Prostate gland (tissue), 2 donors: ENCODE data around the gene QARS1.

Experiments
- CTCF ChIP-seq, 4 experiments: fragments of 200-600 bp in 2 of 4; fragments of 450-650 bp in 2 of 4; sonication (generic) in 2 of 4; IDR thresholded peaks; 1 replicate in 3 of 4; 2 replicates in 1 of 4; pipeline ENCODE4 v1.5.1; 2016 to 2019; ENCODE audit warnings: antibody characterized with exemption in 4 of 4, mild to moderate bottlenecking in 2 of 4, moderate library complexity in 2 of 4
- POLR2A ChIP-seq: fragments of 450-650 bp; IDR thresholded peaks from one replicate; pipeline ENCODE4 v1.6.1; 2016; ENCODE audit warnings: antibody characterized with exemption, mild to moderate bottlenecking
- POLR2AphosphoS5 ChIP-seq: sonication (generic); formaldehyde crosslinking; IDR thresholded peaks from one replicate; pipeline ENCODE4 v1.6.1; 2017; ENCODE audit warnings: antibody characterized with exemption

GRCh38 chr3:49053543-49053942 is 51.0 kb downstream of the QARS1 start:
- TF ChIP-seq CTCF (IDR thresholded peaks at IDR 0.05) (no peak), POLR2AphosphoS5 (no peak), POLR2A (no peak)
